GM12878 (cell line): ENCODE data around the gene TRDMT1. TPM values are rescaled to one million over a fixed set of nuclear protein-coding genes. Genes with fewer than 3 reads are reported as not detected.

ENCODE experiments used
- ATAC-seq: fragments of 200-7000 bp; cut with Tn5 transposase; 3 replicates; pipeline ENCODE4 v1.9.1; 2020; ENCODE audit warnings: mild to moderate bottlenecking, moderate library complexity
- BruUV-seq: library from RNA; stranded (reverse); fragments of 400-500 nt; replicated peaks from 2 replicates; lab custom pipeline; 2021; lab: Mats Ljungman, UMichigan
- CTCF ChIA-PET: fragments of 300-600 bp; sonication (Branson Sonifier 250); formaldehyde crosslinking; extraction: SDS; loops from one replicate; lab custom pipeline; 2021; ENCODE audit warnings: inconsistent platforms; lab: Yijun Ruan, JAX
- POLR2A ChIA-PET: fragments of 350-600 bp; formaldehyde crosslinking; extraction: SDS; loops from one replicate; lab custom pipeline; 2021; ENCODE audit warnings: inconsistent platforms; lab: Charles Lee
- RAD21 ChIA-PET: fragments of 300-600 bp; sonication (Branson Sonifier 250); formaldehyde crosslinking; loops from one replicate; lab custom pipeline; 2023; ENCODE audit warnings: antibody characterized with exemption; ENCODE audit not compliant: unreplicated experiment; lab: Charles Lee
- SMC1A ChIA-PET: fragments of 300-600 bp; sonication (Branson Sonifier 250); formaldehyde crosslinking; loops from one replicate; lab custom pipeline; 2023; ENCODE audit not compliant: unreplicated experiment, uncharacterized antibody; lab: Charles Lee
- DNase-seq: peaks from one replicate; pipeline ENCODE4 v3.0.0-alpha.2; 2011; ENCODE audit warnings: low read depth, low spot score
- FAIRE-seq: peaks from 3 replicates; lab custom pipeline; 2011; peaks lifted over from hg19 to GRCh38; lab: Jason Lieb, UNC
- H2AFZ ChIP-seq: 2 replicates; pipeline ENCODE4 v1.6.0; 2011; ENCODE audit warnings: low read depth, low read length, control low read depth; ENCODE audit not compliant: control insufficient read depth
- H3K27ac ChIP-seq: 2 replicates; pipeline ENCODE4 v1.5.1; 2011; ENCODE audit warnings: control low read depth; ENCODE audit not compliant: control insufficient read depth, insufficient read depth
- H3K27me3 ChIP-seq, 2 experiments: replicated peaks in 1 of 2; 2 replicates each; pipeline versions ENCODE4 v1.6.0 to v1.6.1; 2011; ENCODE audit warnings: low read length in 1 of 2; ENCODE audit not compliant: control insufficient read depth in 2 of 2, insufficient read depth in 2 of 2
- H3K36me3 ChIP-seq, 2 experiments: 2 replicates each; pipeline ENCODE4 v1.5.1; 2011; ENCODE audit warnings: low read length in 1 of 2; ENCODE audit not compliant: control insufficient read depth in 2 of 2, insufficient read depth in 2 of 2
- H3K4me1 ChIP-seq: 2 replicates; pipeline ENCODE4 v1.6.1; 2011; ENCODE audit warnings: mild to moderate bottlenecking, low read length, moderate library complexity, mixed read lengths; ENCODE audit not compliant: control insufficient read depth, insufficient read depth
- H3K4me2 ChIP-seq: 2 replicates; pipeline ENCODE4 v1.6.0; 2011; ENCODE audit warnings: control low read depth; ENCODE audit not compliant: control insufficient read depth, insufficient read depth
- H3K4me3 ChIP-seq: fragments of 200-600 bp; sonication (generic); 2 replicates; pipeline ENCODE4 v1.5.1; 2016
- H3K79me2 ChIP-seq: 2 replicates; pipeline ENCODE4 v1.6.0; 2011; ENCODE audit warnings: low read length; ENCODE audit not compliant: control insufficient read depth, insufficient read depth
- H3K9ac ChIP-seq: 2 replicates; pipeline ENCODE4 v1.8.0; 2011; ENCODE audit warnings: low read length, control low read depth, mixed read lengths; ENCODE audit not compliant: control insufficient read depth, insufficient read depth
- H3K9me3 ChIP-seq: replicated peaks from 3 replicates; pipeline ENCODE4 v1.5.1; 2011; ENCODE audit warnings: mild to moderate bottlenecking, low read length; ENCODE audit not compliant: control insufficient read depth, insufficient read depth
- H4K20me1 ChIP-seq: 2 replicates; pipeline ENCODE4 v1.6.0; 2011; ENCODE audit not compliant: control insufficient read depth, insufficient read depth
- BHLHE40 ChIP-seq, 2 experiments: fragments of 450-650 bp in 1 of 2; IDR thresholded peaks; 2 replicates each; pipeline ENCODE4 v1.6.1; 2011 to 2017; ENCODE audit warnings: low read depth in 2 of 2, borderline replicate concordance in 1 of 2, improper control_type of control experiment in 1 of 2, low read length in 1 of 2, mild to moderate bottlenecking in 1 of 2
- EP300 ChIP-seq, 2 experiments: fragments of 150-350 bp in 1 of 2; IDR thresholded peaks; 2 replicates each; pipeline ENCODE4 v1.6.1; 2011 to 2012; ENCODE audit warnings: low read depth in 2 of 2, low read length in 2 of 2, borderline replicate concordance in 1 of 2, improper control_type of control experiment in 1 of 2, inconsistent platforms in 1 of 2; ENCODE audit not compliant: control insufficient read depth in 1 of 2
- FOXM1 ChIP-seq: IDR thresholded peaks from 2 replicates; pipeline ENCODE4 v1.6.1; 2012; ENCODE audit warnings: low read depth, mild to moderate bottlenecking, inconsistent platforms, low read length, moderate library complexity
- POLR2AphosphoS2 ChIP-seq: IDR thresholded peaks from 2 replicates; pipeline ENCODE4 v1.6.1; 2011; ENCODE audit warnings: low read depth, mild to moderate bottlenecking, low read length, improper control_type of control experiment, moderate library complexity
- RAD51 ChIP-seq: fragments of 450-650 bp; IDR thresholded peaks from 2 replicates; pipeline ENCODE4 v1.6.1; 2016; ENCODE audit warnings: moderate library complexity, mild to moderate bottlenecking, inconsistent platforms
- SPI1 ChIP-seq: IDR thresholded peaks from 2 replicates; pipeline ENCODE4 v1.6.1; 2011; ENCODE audit warnings: low read depth, mild to moderate bottlenecking, low read length, moderate library complexity, borderline replicate concordance; ENCODE audit not compliant: insufficient read depth
- SREBF1 ChIP-seq: IDR thresholded peaks from 2 replicates; pipeline ENCODE4 v1.6.1; 2012; ENCODE audit warnings: mild to moderate bottlenecking, low read length
- SUZ12 ChIP-seq: fragments of 200-600 bp; sonication (generic); IDR thresholded peaks from one replicate; pipeline ENCODE4 v1.6.1; 2018; ENCODE audit warnings: antibody characterized with exemption, mild to moderate bottlenecking; ENCODE audit not compliant: unreplicated experiment
- TCF3 ChIP-seq: IDR thresholded peaks from 2 replicates; pipeline ENCODE4 v1.6.1; 2012; ENCODE audit warnings: low read depth, mild to moderate bottlenecking, low read length, borderline replicate concordance; ENCODE audit not compliant: insufficient read depth
- ZBTB11 ChIP-seq: fragments of 450-650 bp; formaldehyde crosslinking; IDR thresholded peaks from 2 replicates; pipeline ENCODE4 v1.5.0; 2022; ENCODE audit warnings: mild to moderate bottlenecking, missing genetic modification characterization
- ZNF24 ChIP-seq: fragments of 450-650 bp; IDR thresholded peaks from 2 replicates; pipeline ENCODE4 v1.6.1; 2017; ENCODE audit warnings: antibody characterized with exemption, mild to moderate bottlenecking
- WGBS: methylation state at CpG from one replicate; pipeline ENCODE4 v1.1.6; 2016; ENCODE audit warnings: low lambda C conversion rate; ENCODE audit not compliant: insufficient replicate concordance, insufficient coverage; ENCODE audit errors: missing lambda C conversion rate; 5-methylcytosine and 5-hydroxymethylcytosine counted together
- in situ Hi-C: fragments of 300-500 bp; cut with MboI; formaldehyde crosslinking; loops from 9 replicates; pipeline ENCODE4 v1.14.3; 2018; ENCODE audit warnings: mixed read lengths
- intact Hi-C: fragments of 100-400 bp; cut with micrococcal nuclease; formaldehyde crosslinking; loops from one replicate; pipeline ENCODE4 v1.14.2; 2022; ENCODE audit not compliant: unreplicated experiment
- polyA plus RNA-seq, 11 experiments: library from polyadenylated mRNA; depleted of rRNA in 4 of 11; unstranded in 6 of 11; stranded (reverse) in 5 of 11; fragments of >200 nt; fragmentation: Nextera tagmentation in 4 of 11; fragmentation: Illumina TruSeq in 1 of 11; extraction: Ambion mirVana in 4 of 11; extraction: Trizol in 1 of 11; gene quantifications; 1 replicate in 1 of 11; 2 replicates in 10 of 11; pipeline versions ENCODE4 v1.2.1 to v1.2.3, GENCODE V29; 2011 to 2016; ENCODE audit warnings: inconsistent platforms in 2 of 11, missing spikeins in 2 of 11, low read depth in 1 of 11
- total RNA-seq, 4 experiments: library from RNA; depleted of rRNA in 3 of 4; stranded (reverse); fragments of >200 nt in 3 of 4; fragmentation: Illumina TruSeq in 1 of 4; extraction: Trizol in 1 of 4; gene quantifications; 2 replicates each; pipeline versions ENCODE4 v1.2.1 to v1.2.3, GENCODE V29; 2013 to 2021
- TF ChIP-seq, protein P1 (sequence below): fragments of 450-650 bp; IDR thresholded peaks from 2 replicates; pipeline ENCODE4 v1.6.1; 2014; ENCODE audit warnings: mild to moderate bottlenecking
- TF ChIP-seq, protein P2 (sequence below): fragments of 450-650 bp; IDR thresholded peaks from 2 replicates; pipeline ENCODE4 v1.6.1; 2017; ENCODE audit warnings: mild to moderate bottlenecking, low read depth, inconsistent platforms; ENCODE audit not compliant: poor library complexity, severe bottlenecking

Gene TRDMT1
- total and polyA plus RNA-seq, 10 of the 15 experiments (the other 5 are each of a cell fraction or from before 2014, with no cell fraction given) = 2.3 to 9.7 (median 4.6) TPM

DNA sequence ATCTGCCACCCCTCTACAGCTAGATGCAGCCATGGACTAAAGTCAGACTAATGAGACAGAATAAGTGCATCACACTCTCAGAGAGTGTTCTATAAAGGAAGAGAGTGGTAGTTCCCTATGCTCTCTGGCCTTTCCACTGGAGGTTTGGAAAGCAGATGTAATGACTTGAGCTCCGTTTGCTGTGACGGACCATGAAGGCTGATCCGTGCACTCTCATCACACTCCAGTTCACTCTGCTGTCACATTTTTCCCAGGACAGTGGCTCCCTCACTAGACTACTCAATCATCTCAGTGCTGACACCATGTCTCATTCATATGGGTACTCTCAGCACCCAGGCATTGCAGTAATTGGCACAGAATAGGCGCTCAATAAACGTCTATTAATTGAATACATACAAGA lies 20.4 kb downstream of the TRDMT1 start:
- in situ Hi-C loops = no loop called here
- Histone ChIP-seq H3K79me2 (no peaks in the 10 kb centered on the region), H3K27me3 (no peaks in the 10 kb centered on the region), H3K4me1 (no peaks in the 10 kb centered on the region), H3K9ac (no peak overlapping the region), H3K4me2 (no peak overlapping the region), H3K36me3 (no peaks in the 10 kb centered on the region), H3K9me3 (no peaks in the 10 kb centered on the region), H3K4me3 (no peak overlapping the region), H3K27ac (no peak overlapping the region), H4K20me1 (no peaks in the 10 kb centered on the region), H2AFZ (no peak overlapping the region)
- ChIA-PET RAD21 (no interaction called here), SMC1A (interaction anchor here (1.1 to 1.5 kb wide), 2 partner anchors 9 to 18 kb away, joined by 3 to 4 read pairs; no protein-coding TSS in a partner anchor), POLR2A (no interaction called here), CTCF (no interaction called here)
- BruUV-seq = no TSS peak
- FAIRE-seq (no peak), ATAC-seq (no peak), DNase-seq (no peak)
- intact Hi-C loops = no loop called here
- 86% methylated on average over 5 of the region's 5 CpGs for WGBS
- TF ChIP-seq EP300 (IDR thresholded peaks at IDR 0.05; ENCODE audit: borderline replicate concordance in 1 of 2, control insufficient read depth in 1 of 2, low read depth in 2 of 2, low read length in 2 of 2) (no peak), POLR2AphosphoS2 (no peak), FOXM1 (no peak), RAD51 (no peak), BHLHE40 (IDR thresholded peaks at IDR 0.05; ENCODE audit: borderline replicate concordance in 1 of 2, low read depth in 2 of 2, low read length in 1 of 2) (no peak), SUZ12 (no peak), ZNF24 (no peak), TCF3 (no peak), SREBF1 (no peak), SPI1 (no peak), ZBTB11 (CRISPR knock-in tag) (no peak)
- TF ChIP-seq, protein P1, sequence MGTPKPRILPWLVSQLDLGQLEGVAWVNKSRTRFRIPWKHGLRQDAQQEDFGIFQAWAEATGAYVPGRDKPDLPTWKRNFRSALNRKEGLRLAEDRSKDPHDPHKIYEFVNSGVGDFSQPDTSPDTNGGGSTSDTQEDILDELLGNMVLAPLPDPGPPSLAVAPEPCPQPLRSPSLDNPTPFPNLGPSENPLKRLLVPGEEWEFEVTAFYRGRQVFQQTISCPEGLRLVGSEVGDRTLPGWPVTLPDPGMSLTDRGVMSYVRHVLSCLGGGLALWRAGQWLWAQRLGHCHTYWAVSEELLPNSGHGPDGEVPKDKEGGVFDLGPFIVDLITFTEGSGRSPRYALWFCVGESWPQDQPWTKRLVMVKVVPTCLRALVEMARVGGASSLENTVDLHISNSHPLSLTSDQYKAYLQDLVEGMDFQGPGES = no peak
- TF ChIP-seq, protein P2, sequence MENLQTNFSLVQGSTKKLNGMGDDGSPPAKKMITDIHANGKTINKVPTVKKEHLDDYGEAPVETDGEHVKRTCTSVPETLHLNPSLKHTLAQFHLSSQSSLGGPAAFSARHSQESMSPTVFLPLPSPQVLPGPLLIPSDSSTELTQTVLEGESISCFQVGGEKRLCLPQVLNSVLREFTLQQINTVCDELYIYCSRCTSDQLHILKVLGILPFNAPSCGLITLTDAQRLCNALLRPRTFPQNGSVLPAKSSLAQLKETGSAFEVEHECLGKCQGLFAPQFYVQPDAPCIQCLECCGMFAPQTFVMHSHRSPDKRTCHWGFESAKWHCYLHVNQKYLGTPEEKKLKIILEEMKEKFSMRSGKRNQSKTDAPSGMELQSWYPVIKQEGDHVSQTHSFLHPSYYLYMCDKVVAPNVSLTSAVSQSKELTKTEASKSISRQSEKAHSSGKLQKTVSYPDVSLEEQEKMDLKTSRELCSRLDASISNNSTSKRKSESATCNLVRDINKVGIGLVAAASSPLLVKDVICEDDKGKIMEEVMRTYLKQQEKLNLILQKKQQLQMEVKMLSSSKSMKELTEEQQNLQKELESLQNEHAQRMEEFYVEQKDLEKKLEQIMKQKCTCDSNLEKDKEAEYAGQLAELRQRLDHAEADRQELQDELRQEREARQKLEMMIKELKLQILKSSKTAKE = no peak
